GM19372 (cell line): ENCODE data around the gene ENTPD8.
"Not testable (repeated sequence)": the region's sequence is repeated elsewhere in the genome, so short reads cannot be mapped to it uniquely, and the experiment has no call there.

Source experiments
- ATAC-seq: cut with Tn5 transposase; IDR thresholded peaks from one replicate; pipeline ENCODE4 v1.9.1; 2021; ENCODE audit warnings: mild to moderate bottlenecking, low read depth, moderate library complexity; ENCODE audit not compliant: unreplicated experiment

The ENTPD8 gene

DNA sequence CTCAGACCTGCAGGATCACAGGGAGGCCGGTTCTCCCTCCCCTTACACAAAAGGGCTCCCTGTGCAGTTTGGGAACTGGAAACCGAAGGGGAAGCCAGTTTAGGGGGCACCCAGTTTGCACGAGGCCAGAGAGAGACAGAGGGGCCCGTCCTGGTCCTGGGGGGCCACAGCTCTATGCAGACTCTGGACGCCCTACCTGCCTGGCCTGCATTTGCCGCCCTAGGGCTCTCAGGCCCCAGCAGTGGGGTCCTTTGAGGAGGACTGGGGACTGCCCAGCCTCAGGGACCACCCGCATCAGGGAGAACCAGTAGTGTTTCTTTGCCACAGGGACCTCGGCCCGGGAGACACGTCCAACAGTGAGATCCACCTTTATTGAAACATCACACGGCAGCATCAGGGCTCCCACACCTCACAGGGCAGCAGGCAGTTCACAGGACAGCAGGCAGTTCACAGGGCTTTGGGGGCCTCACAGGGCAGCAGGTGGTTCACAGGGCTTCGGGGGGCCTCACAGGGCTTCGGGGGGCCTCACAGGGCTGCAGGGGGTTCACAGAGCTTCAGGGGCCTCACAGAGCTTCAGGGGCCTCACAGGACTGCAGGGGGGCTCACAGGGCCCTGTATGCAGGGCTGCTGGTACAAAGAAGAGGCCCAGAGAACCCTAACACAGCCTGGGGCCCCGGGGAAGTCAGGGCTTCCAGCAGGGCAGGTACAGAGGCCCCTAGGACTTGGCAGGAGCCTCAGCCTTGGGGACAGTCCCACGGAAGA lies 18.6 kb upstream of the ENTPD8 start:
- no peak for ATAC-seq

DNA sequence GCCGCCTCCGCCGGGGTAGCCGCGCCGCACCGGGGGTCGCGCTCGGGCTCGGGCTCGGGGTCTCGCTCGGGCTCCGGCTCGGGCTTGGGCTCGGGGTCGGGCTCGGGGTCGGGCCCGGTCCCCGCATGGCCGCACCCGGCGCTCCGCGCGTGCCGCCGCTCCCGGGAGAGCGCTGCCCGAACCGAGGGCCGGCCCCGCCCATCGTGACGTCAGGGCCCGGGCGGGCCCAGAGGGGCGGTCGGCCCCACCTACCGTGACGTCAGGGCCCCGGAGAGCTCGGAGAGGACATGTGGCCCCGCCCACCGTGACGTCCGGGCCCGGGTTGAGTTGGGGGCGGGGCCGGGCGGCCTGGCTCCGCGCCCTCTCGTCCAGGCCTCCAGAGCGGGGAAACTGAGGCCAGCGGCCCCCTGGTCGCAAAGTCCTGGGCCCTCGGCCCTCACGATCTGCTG lies 18.0 kb upstream of the ENTPD8 start, which contains the start of gene NSMF:
NSMF (minus strand) TSS at position 183 of the 449 bp plus-strand sequence. CDS start 232 bp downstream, outside the sequence.
- ATAC-seq: peak; percentile 68

DNA sequence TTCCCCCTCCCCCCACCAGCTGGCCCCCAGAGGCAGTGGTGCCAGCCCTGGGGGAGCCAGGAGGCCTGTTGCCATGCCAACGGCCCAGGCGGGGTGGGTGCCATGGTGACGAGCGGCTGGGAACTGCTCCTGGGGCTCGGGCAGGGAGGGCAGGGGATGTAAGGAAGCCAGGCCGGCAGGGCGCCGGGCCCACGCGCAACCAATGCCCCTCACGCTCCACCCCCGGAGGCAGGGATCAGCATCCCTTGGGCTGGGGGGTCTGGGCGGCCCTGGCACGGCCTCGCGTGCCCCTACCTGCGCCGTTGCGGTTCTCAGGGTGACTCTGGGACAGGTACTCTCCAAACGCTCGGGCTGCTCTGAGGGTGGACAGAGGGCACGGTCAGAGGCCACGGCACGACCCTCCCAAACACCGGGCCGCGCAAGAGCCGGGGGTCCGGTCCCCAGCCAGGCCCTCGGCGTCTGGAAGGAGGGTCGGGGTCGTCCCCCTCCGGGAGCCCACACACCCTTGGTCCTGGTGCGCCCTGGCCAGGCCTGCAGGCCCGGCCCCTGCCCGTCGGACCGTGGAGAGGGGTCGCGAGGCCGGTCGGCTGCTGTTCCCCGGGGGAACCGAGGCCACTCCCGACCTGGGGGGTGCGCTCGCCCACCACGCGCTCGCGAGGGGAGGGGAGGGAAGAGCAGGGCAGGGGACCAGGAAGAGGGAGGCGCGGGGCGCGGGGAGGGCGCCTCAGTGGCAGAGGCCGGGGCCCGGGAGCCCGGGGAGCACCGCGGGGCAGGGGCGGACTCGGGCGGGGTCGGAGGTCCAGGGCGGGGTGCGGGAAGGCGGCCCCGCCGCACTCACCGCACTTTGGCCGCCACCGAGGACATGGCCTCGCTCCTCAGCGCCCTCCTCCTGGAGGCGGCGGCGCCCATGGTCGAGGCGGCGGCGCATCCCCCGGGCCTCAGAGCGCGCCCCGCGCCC lies 17.3 kb upstream of the ENTPD8 start:
- peak; percentile 7 for ATAC-seq

DNA sequence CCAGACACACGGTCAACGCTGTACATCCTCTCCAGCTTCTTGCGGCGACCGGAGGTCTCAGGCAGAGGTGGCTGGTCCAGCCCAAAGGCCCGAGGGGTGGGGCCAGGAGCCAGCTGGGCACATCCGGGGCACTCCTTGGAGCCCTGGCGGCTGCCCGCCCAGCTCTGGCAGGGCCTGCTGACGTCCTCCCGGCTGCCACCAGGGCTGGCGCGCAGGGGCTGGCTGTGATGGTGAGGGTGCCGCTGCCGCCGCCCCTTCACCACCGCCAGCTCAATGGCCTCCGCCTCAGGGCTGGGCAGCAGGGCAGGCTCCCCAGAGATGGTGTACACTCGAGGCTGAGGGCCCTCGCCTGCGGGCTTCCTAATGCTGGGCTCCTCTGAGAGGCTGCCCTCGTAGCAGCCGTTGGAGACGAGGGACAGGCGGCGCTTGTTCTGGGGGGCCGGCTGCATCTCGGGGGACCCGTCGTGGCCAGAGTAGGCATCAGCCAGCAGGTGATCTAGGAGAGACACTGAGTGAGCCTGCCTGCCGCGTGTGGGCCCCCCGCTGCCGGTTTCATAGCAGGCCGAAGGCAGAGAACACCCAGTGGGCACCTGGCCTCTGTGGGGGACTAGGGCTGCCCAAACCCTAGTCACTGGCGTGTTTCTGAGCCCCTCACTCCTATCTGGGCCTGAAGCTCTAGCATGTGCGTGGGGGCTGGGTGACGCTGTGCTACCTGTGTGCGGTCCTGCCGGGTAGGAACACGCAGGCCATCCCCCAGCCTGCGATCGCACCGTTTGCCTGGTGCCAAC lies 16.4 kb upstream of the ENTPD8 start:
- ATAC-seq: no peak

DNA sequence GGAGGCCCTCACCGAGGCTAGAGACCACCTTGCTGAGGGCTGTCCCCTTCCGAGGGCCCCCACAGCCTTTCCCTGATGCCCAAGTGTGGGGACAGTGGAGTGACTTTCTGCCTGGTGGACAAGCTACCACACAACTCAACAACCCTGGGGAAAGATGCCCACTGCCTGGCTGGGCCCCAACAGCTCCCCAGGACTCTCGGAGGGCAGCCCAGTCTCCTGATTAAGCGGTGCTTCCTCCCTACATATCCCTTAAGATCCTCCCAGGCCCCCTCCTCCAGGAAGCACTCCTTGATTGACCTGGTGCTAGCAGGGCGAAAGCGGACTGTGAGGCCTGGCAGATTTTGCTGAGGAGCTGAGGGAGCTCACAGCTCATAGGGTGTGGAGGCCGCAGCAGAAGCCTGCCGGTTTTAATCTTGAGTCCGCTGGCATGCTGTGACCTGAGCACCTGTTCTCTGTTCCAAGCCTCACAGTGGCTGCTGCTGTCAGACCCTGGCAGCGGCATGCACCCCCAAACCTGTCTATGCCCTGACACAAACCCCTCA lies 15.8 kb upstream of the ENTPD8 start:
- ATAC-seq: no peak

GRCh38 chr9:137456061-137456863 lies 15.1 kb upstream of the ENTPD8 start:
- no peak for ATAC-seq

GRCh38 chr9:137455359-137455991 lies 14.3 kb upstream of the ENTPD8 start:
- no peak for ATAC-seq

GRCh38 chr9:137454597-137455358 lies 13.6 kb upstream of the ENTPD8 start:
- no peak for ATAC-seq

GRCh38 chr9:137454145-137454596 lies 13.0 kb upstream of the ENTPD8 start:
- ATAC-seq: no peak

GRCh38 chr9:137453643-137454081 lies 12.5 kb upstream of the ENTPD8 start:
- ATAC-seq: no peak

DNA sequence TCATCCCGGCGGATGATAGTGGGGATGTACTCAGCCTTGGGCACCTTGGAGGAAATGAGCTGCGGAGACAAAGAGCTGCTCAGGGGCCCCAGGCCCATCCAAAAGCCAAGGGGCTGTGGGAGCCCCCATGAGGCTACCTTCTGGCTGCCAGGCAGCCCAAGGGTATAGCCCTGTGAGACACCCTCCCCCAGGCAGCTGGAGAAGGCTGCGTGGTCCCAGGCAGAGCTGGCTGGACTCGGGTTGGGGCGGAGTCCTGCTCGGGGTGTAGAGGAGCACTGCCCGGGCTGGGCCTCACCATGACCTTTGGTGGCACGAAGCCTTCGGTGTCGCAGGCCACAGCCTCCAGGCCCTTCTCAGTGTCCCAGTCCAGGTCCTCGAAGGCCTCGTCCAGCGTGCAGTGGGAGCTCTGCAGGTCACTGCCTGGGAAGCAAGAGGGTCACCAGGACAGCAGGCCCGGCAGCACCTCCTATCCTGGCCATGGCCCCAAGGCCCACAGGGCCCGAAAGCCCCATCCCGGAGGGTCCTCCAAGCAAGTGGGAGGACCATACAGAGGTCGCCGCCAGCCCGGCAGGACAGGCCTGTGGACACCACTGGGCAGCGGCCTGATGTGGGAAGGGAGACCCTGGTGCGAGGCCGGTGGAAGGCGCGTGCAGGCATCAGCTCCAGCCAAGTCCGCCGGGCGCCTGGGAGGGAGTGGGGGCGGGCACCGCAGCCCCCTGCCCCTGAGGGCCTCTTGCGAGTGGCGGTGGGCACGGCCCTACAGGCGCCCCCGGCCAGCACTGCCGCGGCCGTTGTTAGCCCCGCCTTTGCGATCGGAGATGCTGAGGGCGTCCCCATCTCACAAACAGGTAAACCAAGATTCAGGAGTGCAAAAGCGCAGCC lies 11.8 kb upstream of the ENTPD8 start:
- no peak for ATAC-seq

- ATAC-seq: no peak
These were observed 11.0 kb upstream of the ENTPD8 start for GRCh38 chr9:137452006-137452760.

DNA sequence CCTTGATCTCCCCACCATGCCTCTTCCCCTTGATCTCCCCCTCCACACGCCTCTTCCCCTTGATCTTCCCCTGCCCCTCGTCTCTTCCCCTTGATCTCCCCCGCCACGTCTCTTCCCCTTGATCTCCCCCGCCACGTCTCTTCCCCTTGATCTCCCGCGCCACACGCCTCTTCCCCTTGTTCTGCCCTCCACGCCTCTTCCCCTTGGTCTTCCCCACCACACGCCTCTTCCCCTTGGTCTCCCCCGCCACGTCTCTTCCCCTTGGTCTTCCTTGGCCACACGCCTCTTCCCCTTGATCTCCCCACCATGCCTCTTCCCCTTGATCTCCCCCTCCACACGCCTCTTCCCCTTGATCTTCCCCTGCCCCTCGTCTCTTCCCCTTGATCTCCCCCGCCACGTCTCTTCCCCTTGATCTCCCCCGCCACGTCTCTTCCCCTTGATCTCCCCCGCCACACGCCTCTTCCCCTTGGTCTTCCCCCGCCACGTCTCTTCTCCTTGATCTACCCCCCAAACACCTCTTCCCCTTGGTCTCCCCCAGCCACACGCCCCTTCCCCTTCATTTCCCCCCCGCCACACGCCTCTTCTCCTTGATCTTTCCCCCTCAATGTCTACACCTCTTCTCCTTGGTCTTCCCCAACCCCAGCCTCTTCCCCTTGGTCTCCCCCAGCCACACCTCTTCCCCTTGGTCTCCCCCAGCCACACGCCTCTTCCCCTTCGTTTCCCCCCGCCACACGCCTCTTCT lies 10.3 kb upstream of the ENTPD8 start:
- ATAC-seq: not testable (repeated sequence)

DNA sequence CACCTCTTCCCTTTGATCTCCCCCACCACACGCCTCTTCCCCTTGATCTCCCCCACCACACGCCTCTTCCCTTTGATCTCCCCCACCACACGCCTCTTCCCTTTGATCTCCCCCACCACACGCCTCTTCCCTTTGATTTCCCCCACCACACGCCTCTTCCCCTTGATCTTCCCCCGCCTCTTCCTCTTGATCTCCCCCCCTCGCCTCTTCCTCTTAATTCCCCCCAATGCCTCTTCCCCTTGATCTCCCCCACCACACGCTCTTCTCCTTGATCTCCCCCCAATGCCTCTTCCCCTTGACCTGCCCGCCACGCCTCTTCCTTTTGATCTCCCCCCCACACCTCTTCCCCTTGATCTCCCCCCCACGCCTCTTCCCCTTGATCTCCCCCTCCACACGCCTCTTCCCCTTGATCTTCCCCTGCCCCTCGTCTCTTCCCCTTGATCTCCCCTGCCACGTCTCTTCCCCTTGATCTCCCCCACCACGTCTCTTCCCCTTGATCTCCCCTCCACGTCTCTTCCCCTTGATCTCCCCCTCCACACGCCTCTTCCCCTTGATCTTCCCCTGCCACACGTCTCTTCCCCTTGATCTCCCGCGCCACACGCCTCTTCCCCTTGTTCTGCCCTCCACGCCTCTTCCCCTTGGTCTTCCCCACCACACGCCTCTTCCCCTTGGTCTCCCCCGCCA lies 9.5 kb upstream of the ENTPD8 start:
- ATAC-seq: not testable (repeated sequence)

GRCh38 chr9:137449931-137450538 lies 8.9 kb upstream of the ENTPD8 start:
- ATAC-seq: no peak
